Nephron (organoid): Measurements from ENCODE around the gene DTNBP1.

ENCODE experiments used
- H3K27ac Mint-ChIP-seq, 3 experiments: 2 replicates each; pipeline ENCODE4 v1.8.0; 2020; ENCODE audit warnings: mixed read lengths in 3 of 3, mild to moderate bottlenecking in 2 of 3, moderate library complexity in 1 of 3
- H3K27me3 Mint-ChIP-seq: 2 replicates; pipeline ENCODE4 v1.8.0; 2021; ENCODE audit warnings: low read depth, mild to moderate bottlenecking, moderate library complexity, mixed read lengths
- H3K36me3 Mint-ChIP-seq: 2 replicates; pipeline ENCODE4 v1.8.0; 2020; ENCODE audit warnings: low read depth, mixed read lengths
- H3K4me1 Mint-ChIP-seq: 2 replicates; pipeline ENCODE4 v1.8.0; 2020; ENCODE audit warnings: mixed read lengths
- H3K4me3 Mint-ChIP-seq, 3 experiments: 2 replicates each; pipeline ENCODE4 v1.8.0; 2020; ENCODE audit warnings: mild to moderate bottlenecking in 3 of 3, mixed read lengths in 3 of 3, moderate library complexity in 2 of 3
- H3K9me3 Mint-ChIP-seq: 2 replicates; pipeline ENCODE4 v1.8.0; 2020; ENCODE audit warnings: mixed read lengths
- TF ChIP-seq, protein P1 (sequence below), 3 experiments: fragments of 200-600 bp; sonication (generic); IDR thresholded peaks; one replicate each; pipeline ENCODE4 v1.5.0; 2021; ENCODE audit warnings: antibody characterized with exemption in 3 of 3; ENCODE audit not compliant: unreplicated experiment in 3 of 3

DTNBP1 gene

DNA sequence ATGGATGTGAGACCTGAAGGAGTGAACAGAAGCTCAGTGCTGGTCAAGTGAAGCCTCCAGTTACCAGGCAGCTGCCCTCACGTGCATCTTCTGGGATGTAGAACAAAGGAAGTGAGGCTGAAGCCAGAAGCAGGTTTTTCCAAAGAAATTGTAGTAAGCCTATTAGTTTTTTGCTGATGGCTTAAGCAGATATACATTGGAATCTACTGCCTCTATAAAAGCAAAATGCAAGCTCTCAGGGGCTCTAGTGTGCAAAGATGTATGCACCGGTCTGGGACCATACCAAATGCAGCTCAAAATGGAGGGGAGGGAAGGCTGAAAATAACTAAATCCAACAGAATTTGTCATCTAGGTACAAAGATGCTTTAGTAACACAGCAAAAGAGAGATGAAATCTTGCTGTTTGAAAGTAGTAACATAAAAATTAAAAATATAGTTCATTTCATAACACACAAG, 77.0 kb downstream of the DTNBP1 start:
- Mint-ChIP-seq H3K27ac (peak overlapping the region in 1 of 3 experiments; percentile 47), H3K4me3 (peak overlapping the region in 1 of 3 experiments; percentile 19), H3K4me1 (peaks cover 5% of the 10 kb centered on the region), H3K27me3 (no peaks in the 10 kb centered on the region), H3K36me3 (no peaks in the 10 kb centered on the region), H3K9me3 (no peaks in the 10 kb centered on the region)
- TF ChIP-seq, protein P1, sequence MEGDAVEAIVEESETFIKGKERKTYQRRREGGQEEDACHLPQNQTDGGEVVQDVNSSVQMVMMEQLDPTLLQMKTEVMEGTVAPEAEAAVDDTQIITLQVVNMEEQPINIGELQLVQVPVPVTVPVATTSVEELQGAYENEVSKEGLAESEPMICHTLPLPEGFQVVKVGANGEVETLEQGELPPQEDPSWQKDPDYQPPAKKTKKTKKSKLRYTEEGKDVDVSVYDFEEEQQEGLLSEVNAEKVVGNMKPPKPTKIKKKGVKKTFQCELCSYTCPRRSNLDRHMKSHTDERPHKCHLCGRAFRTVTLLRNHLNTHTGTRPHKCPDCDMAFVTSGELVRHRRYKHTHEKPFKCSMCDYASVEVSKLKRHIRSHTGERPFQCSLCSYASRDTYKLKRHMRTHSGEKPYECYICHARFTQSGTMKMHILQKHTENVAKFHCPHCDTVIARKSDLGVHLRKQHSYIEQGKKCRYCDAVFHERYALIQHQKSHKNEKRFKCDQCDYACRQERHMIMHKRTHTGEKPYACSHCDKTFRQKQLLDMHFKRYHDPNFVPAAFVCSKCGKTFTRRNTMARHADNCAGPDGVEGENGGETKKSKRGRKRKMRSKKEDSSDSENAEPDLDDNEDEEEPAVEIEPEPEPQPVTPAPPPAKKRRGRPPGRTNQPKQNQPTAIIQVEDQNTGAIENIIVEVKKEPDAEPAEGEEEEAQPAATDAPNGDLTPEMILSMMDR (IDR thresholded peaks at IDR 0.05; ENCODE audit: unreplicated experiment in 3 of 3) = no peak

DNA sequence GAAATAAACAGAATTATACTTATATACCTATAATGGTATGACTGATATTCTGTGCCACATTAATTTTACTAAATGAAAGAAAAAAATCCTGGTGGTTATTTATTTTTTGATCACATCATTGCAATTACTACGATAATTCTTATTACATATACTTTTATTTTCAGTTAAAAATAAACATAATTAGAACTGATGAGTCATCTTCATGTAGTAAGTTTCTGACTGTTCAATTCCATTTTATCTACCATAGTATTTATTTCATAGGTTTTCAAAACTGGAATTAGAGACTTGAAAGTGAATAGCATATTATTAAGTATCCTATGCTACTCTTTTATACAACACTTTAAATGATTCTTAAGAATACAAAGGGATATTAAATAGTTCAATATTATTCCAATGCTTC, 80.3 kb downstream of the DTNBP1 start:
- no peak overlapping the region for H3K27ac Mint-ChIP-seq
- H3K9me3 Mint-ChIP-seq = peaks cover 2% of the 10 kb centered on the region
- TF ChIP-seq, protein P1 (IDR thresholded peaks at IDR 0.05; ENCODE audit: unreplicated experiment in 3 of 3) = no peak
- H3K4me1 Mint-ChIP-seq = peaks cover 9% of the 10 kb centered on the region
- no peak overlapping the region for H3K4me3 Mint-ChIP-seq
- peaks cover 6% of the 10 kb centered on the region for H3K36me3 Mint-ChIP-seq
- H3K27me3 Mint-ChIP-seq = no peaks in the 10 kb centered on the region

DNA sequence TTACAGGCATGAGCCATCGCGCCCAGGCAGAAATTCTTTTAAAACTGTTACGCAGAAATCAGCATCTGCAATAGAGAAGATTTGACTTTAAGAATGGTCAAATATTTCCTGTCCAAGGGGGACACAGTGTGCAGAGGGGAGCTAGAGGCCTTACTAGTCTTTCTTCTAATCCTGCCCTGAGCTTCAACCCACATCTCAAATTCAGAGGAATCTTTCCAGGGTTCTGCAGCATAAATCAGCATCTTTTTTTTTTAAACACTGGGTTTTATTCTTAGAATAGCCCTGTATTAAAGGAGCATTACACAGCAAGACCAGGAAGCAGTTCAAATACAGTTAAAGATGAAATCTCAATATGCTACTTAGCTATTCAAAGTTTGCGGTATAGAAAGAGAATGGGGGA, 81.1 kb downstream of the DTNBP1 start:
- H3K36me3 Mint-ChIP-seq = peaks cover 6% of the 10 kb centered on the region
- peaks cover 2% of the 10 kb centered on the region for H3K9me3 Mint-ChIP-seq
- H3K27me3 Mint-ChIP-seq = no peaks in the 10 kb centered on the region
- peak overlapping the region; percentile 13 to 64 (median 24) for H3K27ac Mint-ChIP-seq
- no peak overlapping the region for H3K4me3 Mint-ChIP-seq
- TF ChIP-seq, protein P1 (IDR thresholded peaks at IDR 0.05; ENCODE audit: unreplicated experiment in 3 of 3) = no peak
- peaks cover 10% of the 10 kb centered on the region for H3K4me1 Mint-ChIP-seq

DNA sequence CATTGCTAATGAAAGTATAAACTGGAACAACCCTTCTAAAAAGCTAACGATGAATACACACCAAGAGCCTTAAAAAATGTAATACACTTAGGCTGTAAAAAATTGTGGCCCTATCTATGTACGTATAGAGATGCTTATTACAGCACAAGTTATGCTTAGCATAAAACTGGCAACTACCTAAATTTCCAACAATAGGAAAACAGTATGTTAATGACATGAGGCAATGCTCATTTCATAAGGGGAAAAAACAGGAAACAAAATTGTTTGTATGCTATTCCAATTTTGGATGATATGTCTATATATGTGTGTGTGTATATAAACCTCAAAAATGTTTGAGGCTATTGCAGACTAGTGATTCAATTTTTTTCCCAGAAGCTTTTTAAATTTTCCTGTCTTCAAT, 82.5 kb downstream of the DTNBP1 start:
- TF ChIP-seq, protein P1 (IDR thresholded peaks at IDR 0.05; ENCODE audit: unreplicated experiment in 3 of 3) = no peak
- peaks cover 6% of the 10 kb centered on the region for H3K36me3 Mint-ChIP-seq
- H3K4me1 Mint-ChIP-seq = peaks cover 15% of the 10 kb centered on the region
- no peak overlapping the region for H3K27ac Mint-ChIP-seq
- peaks cover 2% of the 10 kb centered on the region for H3K9me3 Mint-ChIP-seq
- no peaks in the 10 kb centered on the region for H3K27me3 Mint-ChIP-seq
- H3K4me3 Mint-ChIP-seq = no peak overlapping the region

DNA sequence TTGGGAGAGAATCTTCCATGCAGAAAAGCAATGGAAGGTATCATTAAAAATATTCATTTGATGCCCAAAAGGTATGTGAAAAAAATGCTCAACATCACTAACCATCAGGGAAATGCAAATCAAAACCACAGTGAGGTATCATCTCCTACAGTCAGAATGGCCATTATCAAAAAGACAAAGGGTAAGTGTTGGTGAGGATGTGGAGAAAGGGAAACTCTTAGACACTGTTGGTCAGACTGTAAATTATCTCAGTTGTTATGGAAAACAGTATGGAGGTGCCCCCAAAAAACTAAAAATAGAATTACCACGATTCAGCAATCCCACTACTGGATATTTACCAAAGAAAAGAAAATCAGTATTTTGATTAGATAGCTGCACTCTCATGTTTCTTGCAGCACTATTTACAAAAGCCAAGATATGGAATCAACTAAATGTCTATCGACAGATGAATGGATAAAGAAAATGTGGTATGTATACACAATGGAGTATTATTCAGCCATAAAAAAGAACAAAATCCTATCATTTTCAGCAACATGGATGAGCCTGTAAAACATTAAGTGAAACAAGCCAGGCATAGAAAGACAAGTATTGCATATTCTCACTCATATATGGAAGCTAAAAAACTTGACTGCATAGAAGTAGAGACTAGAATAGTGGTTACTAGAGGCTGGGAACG, 84.0 kb downstream of the DTNBP1 start:
- Mint-ChIP-seq H3K36me3 (peaks cover 6% of the 10 kb centered on the region), H3K27me3 (no peaks in the 10 kb centered on the region)

More for the DNA sequence above, 84.0 kb downstream of the DTNBP1 start:
- TF ChIP-seq, protein P1 (IDR thresholded peaks at IDR 0.05; ENCODE audit: unreplicated experiment in 3 of 3) = no peak
- H3K9me3 Mint-ChIP-seq = peaks cover 2% of the 10 kb centered on the region
- no peak overlapping the region for H3K4me3 Mint-ChIP-seq
- peaks cover 30% of the 10 kb centered on the region for H3K4me1 Mint-ChIP-seq
- H3K27ac Mint-ChIP-seq = no peak overlapping the region
